NCI-H1930 (cell line): ENCODE results near the gene MSH4.
"Not testable (repeated sequence)": the region's sequence is repeated elsewhere in the genome, so short reads cannot be mapped to it uniquely, and the experiment has no call there.

Experiments
- DNase-seq, 2 experiments: peaks; one replicate each; lab custom pipeline; 2025; lab: John Stamatoyannopoulos, UW

Gene MSH4

DNA sequence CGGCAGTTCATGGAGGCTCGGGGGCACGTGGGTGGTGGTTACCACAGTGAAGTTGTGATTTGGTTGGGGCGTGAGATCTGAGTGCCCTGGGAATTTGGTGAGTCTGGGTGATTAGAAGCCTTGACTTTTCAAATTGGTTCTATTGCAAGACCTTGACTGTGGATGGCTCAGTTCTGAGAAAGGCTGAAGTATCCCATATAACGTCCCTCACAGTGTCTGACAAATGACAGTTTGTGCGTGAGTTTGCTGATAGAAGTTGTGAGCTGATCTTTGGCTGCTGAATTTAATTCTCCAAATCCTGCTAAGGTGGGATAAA, 549 bp downstream of the MSH4 start:
- no peak for DNase-seq

DNA sequence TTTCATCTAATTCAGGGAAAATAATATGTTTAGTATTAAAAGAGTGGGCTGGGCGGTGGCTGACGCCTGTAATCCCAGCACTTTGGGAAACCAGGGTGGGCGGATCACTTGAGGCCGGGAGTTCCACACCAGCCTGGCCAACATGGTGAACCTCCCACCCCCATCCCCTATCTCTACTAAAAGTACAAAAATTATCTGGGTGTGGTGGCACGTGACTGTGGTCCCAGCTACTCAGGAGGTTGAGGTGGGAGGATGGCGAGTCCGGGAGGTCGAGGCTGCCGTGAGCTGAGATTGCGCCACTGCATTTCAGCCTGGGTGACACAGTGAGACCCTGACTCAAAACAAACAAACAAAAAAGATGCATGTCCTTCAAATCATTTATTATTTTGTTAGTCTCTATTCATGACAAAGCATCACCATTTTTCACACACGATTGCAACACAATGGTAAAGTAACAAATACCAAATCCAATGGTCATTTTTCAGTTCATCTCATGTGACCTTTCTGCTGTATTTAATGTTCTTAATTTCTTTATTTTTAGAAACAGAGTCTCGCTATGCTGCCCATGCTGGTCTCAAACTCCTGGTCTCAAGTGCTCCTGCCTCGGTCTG, 1.0 kb downstream of the MSH4 start:
- no peak for DNase-seq

DNA sequence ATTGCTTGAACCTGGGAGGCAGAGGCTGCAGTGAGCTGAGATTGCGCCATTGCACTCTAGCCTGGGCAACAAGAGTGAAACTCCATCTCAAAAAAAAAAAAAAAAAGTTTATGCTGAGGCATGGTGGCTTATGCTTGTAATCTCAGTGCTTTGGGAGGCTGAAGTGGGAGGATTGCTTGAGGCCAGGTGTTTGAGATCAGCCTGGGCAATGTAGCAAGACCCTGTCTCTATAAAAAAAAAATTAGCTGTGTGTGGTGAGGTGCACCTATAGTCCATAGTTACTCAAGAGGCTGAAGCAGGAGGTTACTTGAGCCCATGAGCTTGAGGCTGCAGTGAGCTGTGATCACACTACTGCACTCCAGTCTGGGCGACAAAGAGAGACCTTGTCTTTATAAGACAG, 4.8 kb downstream of the MSH4 start:
- DNase-seq = not testable (repeated sequence)

DNA sequence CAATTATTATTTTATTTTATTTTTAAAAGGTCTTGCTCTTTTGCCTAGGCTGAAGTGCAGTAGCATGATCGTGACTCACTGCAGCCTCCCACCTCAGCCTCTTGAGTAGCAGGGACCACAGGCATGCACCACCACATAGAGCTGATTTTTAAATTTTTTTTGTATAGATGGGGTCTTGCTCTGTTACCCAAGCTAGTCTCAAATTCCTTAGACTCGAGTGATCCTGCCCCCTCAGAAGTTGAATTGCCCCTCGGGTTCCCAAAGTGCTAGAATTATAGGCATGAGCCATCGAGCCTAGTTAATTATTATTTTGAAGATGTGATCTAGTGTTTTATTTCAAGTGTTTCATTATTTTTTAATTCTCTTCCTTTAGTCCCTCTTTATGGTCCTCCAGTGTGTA, 12.2 kb downstream of the MSH4 start:
- DNase-seq = no peak

DNA sequence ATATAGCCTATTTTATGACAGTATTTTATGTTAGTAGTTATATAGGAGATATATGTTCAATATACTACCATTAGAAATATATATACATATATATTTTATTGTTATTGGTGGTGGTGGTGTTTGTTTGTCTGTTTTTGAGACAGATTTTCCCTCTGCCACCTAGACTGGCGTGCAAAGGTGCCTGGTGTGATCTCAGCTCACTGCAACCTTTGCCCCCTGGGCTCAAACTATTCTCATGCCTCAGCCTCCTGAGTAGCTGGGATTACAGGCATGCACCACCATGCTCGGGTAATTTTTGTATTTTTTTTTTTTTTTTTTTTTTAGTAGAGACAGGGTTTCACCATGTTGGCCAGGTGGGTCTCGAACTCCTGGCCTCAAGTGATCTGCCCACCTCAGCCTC, 13.4 kb downstream of the MSH4 start:
- not testable (repeated sequence) for DNase-seq

DNA sequence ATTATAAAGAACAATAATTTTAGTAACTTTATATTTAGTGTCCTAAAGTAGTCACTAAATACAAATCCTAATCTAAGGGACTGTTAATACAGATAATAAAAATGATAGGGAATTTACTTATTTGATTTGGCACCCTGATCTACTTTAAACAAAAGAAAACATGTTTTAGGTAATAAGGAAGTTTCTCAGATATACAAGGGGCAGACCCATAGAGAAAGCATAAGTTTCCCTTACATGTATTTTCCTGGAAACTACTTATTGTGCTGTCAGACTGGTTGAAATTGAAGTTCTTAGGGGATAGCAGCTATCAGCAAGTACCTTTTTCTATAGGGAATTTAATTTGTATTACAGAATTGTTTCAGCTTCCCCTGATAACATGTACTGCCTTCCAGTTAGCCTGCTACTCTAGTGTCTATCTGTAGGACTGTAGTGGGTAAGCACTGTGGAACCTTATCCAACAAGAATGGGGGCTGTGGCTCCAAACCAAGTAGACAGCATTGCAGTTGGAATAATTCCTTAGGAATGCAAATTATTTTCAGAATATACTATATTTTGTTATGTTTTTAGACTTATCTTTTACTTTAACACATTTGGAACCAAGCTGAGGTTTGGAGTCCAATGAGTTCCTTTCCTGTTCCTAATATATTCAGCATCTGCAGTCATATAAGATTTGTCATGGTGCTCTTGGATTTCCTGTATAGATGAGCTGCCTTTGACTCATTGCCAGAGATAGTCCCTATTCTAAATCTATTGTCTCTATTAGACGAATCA, 14.7 kb downstream of the MSH4 start:
- no peak for DNase-seq

DNA sequence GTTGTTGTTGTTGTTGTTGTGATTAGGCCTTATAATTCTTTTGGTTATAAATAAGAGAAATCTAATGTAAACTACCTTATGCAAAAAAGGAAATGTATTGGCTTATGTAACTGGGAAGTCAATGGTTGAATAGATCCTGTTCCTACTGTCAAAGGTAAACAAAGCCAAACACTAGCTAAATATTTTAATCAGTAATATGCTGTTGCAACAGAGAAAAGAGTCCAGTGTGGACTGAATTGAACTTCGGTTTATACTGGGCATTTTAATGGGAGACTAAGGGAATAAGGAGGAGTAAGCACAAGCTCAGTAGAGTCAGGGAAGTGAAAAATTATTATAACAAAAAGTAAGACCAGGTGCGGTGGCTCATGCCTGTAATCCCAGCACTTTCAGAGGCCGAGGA, 15.4 kb downstream of the MSH4 start:
- DNase-seq = no peak

DNA sequence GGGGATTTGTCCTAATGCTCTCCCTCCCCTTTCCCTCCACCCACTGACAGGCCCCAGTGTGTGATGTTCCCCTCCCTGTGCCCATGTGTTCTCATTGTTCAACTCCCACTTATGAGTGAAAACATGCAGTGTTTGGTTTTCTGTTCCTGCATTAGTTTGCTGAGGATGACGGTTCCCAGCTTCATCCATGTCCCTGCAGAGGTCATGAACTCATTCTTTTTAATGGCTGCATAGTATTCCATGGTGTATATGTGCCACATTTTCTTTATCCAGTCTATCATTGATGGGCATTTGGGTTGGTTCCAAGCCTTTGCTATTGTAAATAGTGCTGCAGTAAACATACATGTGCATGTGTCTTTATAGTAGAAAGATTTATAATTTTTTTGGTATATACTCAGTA, 26.9 kb downstream of the MSH4 start:
- not testable (repeated sequence) for DNase-seq

DNA sequence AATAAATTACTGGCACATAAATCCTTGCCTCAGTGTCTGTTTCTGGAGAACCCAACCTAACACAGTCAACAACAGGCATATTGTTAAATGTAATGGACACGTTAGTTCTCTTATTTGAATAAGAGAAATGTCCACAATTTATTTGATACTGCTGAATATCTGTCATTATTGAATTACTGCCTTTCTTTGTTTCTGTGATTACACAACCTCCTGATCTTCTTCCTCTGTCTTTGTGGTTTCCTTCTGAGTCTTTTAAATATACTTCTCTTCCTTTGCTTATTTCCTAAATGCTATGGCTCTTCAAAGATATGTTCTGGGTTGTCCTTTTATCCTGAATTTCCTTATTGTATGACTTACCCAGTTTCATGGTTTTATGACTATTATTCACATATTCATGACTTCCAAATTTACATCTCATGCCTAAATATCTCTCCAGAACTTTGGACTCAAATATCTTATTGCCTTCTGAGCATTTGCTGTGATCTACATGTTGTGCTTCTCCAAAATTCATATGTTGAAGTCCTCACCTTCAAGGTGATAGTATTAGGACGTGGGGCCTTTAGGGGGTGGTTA, 39.9 kb downstream of the MSH4 start:
- DNase-seq = no peak

DNA sequence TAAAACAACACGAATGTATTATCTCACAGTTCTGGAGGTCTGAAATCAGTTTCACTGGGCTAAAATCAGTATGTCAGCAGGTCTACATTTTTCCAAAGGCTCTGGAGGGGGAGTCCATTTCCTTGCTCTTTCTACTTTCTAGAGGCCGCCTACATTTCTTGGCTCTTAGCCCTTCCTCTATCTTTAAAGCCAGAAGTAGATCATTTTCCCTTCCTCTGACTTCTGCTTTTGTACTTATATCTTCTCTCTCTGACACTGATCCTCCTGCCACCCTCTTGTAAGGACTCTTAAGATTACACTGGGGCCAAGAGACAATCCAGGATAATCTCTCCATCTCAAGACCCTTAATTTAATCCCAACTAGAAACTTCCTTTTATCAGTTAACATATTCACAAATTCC, 41.4 kb downstream of the MSH4 start:
- DNase-seq = no peak

DNA sequence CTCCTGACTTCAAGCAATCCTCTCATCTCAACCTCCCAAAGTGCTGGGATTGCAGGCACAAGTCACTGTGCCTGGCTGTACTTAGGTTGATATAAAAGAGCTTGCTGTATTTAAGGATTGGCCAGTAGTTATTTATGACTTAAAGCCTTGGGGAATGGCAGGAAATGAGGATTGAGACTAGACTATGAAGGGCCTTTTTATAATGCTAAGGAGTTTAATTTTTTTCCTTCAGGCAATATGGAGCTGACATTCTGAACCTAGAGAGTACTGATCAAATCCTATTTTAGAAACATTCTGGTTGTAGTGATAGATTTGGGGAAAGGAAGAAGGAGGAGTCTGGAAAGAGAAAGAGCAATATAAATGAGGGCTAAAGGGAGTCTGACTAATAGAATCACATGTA, 44.7 kb downstream of the MSH4 start:
- no peak for DNase-seq

DNA sequence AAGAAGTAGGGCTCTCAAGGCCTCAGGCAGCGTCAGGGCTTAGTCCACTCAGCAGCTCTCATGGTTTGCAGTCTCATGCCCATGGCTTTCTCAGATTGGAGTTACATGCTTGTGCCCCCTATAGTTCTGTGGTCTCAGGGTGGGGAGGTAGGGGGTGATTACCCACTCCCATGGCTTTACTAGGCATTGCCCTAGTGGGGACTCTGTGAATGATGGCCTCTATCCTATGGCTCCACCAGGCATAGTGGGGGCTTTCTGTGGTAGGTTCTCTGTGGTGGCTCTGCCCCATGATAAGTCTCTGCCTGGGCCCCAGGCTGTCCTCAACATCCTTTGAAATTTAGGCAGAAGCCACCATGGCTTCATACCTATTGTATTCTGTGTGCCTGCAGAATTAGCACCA, 48.9 kb downstream of the MSH4 start:
- no peak for DNase-seq

DNA sequence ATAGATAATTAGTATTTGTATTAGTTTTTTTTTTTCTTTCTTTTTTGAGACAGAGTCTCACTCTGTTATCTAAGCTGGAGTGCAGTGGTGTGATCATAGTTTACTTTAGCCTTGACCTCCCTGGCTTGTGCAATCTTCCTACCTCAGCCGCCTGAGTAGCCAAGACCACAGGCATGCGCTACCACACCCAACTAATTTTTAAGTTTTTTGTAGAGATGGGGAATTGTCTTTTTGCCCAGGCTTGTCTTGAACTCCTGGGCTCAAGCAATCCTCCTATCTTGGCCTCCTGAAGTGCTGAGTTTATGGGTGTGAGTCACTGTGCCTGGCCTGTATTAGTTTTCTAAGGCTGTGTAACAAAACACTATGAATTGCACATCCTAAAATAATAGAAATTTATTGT, 58.3 kb downstream of the MSH4 start:
- DNase-seq = no peak

DNA sequence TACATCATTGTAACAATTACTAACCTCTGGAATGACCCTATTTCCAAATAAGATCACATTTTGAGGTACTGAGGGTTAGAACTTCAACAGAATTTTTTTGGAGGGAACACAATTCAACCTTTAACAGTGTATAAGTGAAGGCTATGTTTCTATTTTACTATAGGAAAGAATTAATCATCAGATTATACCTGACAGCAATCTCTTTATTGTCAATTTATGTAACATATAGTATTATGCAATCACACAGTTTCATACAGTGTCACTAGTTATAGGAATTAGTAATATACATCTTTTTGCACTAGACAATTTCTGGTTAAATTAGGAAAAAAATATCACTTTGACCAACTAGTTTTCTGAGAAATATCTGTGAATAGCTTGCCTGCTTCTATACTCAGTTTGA, 59.1 kb downstream of the MSH4 start:
- no peak for DNase-seq

DNA sequence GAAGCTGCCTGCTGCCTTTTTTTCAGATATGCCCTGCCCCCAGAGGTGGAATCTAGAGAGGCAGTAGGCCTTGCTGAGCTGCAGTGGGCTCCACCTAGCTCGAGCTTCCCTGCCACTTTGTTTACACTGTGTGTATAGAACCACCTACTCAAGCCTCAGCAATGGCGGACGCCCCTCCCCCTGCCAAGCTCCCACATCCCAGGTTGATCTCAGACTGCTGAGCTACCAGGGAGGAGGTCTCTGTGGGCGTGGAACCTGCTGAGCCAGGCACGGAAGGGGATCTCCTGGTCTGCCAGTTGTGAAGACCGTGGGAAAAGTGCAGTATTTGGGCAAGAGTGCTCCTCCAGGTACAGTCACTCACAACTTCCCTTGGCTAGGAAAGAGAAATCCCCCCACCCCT, 65.1 kb downstream of the MSH4 start:
- DNase-seq = no peak

DNA sequence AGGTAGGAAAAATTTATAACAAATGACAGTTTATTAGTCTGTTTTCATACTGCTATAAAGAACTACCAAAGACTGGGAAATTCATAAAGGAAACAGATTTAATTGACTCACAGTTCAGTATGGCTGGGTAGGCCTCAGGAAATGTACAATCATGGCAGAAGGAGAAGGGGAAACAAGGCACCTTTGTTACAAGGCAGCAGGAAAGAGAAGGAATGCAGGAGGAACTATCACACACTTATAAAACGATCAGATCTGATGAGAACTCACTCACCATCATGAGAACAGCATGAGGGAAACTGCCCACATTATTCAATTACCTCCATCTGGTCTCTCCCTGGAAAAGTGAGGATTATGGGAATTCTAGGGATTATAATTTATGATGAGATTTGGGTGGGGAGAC, 74.3 kb downstream of the MSH4 start:
- DNase-seq = no peak

DNA sequence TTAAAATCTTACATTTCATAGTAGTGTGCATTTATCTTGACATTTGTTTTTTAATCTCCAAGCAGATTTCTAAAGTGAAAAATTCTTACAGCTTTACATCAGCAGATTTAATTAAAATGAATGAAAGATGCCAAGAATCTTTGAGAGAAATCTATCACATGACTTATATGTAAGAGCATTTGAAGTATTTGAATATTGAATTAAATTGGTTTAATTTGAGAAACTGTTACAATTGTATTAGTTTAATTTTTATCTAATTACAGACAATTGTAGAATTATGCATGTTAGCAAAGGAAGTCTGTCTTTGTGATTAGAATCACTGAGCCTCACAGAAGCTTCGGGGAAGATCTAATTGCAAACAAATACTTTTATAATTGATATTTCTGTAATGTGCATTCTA, 83.3 kb downstream of the MSH4 start:
- no peak for DNase-seq

DNA sequence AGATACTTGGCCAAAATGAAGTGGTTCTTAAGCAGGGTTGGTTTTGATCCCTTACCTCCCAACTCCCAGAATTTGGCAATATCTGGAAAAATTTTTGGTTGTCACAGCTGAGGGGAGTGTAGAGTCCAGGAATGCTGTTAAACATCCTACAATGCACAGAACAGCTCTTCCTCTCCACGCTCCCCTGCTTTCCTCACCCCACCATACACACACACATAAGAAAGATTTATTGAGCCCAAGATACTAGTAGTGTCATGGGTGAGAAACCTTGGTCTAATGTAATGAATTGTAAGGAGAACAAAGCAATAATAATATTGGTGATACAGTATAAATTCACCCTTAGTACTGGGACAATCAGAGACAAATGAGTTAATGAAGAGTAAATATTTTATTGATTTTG, 87.8 kb downstream of the MSH4 start:
- no peak for DNase-seq

DNA sequence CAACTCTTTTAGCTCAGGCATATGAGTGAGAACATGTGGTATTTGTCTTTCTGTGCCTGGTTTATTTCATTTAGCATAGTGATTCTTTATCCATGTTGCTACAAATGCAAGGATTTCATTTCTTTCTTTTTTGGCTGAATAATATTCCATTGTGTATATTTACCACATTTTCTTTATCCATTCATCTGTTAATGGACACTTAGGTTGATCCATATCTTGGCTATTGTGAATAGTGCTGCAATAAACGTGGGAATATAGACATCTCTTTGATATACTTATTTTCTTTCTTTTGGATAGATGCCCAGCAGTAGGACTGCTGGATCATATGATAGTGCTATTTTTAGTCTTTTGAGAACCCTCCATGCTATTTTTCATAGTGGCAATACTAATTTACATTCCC, 104.7 kb downstream of the MSH4 start:
- DNase-seq = no peak

DNA sequence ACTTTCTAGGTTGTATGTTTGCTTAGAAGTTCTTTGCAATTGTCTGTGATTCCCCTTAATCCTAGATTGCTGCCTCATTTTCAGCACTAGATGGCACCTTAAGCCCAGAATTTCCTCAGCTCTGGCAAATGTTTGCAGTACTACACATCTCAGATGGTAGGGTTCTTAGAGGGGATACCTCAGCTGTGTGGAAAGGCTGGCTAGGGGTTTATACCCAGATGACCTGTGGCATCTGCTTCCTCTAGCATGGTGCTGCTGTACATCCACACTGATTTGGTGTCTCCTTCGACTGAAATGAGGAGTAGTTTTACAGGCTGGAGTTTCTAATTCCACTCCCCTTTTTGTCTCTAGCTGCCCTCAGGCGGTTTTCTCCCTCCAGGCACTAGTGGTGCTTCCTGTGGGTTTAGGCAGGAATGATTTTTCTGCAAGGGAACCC, 112.1 kb downstream of the MSH4 start:
- DNase-seq = peak; percentile 1 to 11

DNA sequence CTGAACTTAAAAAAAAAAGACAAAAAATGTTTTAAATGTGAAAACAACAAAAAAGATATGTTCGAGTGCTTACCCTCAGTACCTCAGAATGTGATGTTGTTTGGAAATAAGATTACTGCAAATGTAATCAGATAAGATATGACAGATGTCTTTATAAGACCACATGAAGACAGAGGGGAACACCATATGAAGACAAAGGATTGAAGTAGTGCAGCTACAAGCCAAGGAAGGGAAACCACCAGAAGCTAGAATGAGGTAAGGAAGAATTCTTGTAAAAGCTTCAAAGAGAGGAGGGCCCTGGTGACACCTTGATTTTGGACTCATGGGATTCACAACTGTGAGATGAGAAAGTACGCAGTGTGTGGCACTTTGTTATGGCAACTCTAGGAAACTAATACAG, 120.2 kb downstream of the MSH4 start:
- DNase-seq = no peak

DNA sequence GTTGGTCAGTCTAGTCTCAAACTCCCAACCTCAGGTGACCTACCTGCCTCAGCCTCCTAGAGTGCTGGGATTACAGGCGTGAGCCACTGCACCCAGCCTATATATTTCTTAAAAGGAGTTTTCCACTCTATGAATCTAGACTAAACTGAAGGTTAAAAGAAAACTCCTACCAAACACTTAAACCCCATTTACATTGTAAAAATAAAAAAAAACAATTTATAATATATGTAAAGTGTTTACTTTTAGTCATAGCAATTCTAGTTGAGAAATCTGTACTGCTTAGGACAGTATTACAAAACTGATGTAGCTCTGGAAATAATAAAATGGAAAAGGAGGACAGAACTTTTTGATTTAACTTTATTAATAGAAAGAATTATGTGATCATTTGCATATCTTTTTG, 126.0 kb downstream of the MSH4 start:
- no peak for DNase-seq

DNA sequence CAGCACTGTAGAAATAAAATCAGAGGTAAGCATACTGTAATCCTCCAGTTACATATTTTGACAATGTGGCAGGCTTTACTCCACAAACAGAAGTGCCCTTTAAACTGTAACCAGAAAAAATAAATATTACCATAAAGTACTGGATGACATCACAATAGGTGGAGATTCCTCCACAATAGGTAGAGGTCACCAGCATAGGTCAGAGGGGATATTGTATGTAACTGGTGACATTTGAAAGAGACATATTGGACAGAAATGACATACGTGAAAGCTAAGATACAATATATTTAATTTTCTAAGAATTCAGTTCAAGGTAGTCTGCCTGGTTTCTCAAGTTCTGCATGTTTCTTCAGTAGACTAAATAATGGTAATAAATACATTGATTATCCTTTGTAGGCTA, 135.6 kb downstream of the MSH4 start, which contains the start of gene ASB17:
Gene ASB17, minus strand, starts transcription at position 101 of the 400 bp plus-strand sequence. CDS start 113 bp downstream, outside the sequence.
- no peak for DNase-seq

DNA sequence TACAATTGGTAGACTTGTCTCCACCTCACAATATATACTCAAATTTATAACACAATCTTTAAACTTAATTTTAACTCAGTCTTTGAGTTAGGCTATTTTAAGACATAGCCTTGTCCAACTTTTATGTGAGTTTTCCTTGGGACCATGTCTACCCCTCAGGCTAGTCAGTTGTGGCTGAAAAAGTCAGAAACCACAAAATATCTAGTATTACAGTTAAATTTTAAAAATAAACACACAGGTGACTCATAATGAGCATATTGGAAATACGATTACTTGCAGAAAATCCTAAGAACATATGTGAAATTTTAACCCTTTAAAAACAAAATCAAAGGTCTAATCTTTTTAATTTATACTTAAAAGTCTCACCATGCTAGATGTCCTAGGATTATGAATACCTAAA, 140.4 kb downstream of the MSH4 start:
- DNase-seq = no peak
